GM12878 (cell line): ENCODE results near the gene PCBP4. TPM values are rescaled to one million over a fixed set of nuclear protein-coding genes. Genes with fewer than 3 reads are reported as not detected.

Experiments used
- ATAC-seq: fragments of 200-7000 bp; cut with Tn5 transposase; 3 replicates; pipeline ENCODE4 v1.9.1; 2020; ENCODE audit warnings: mild to moderate bottlenecking, moderate library complexity
- BruUV-seq: library from RNA; stranded (reverse); fragments of 400-500 nt; replicated peaks from 2 replicates; lab custom pipeline; 2021; lab: Mats Ljungman, UMichigan
- CTCF ChIA-PET: fragments of 300-600 bp; sonication (Branson Sonifier 250); formaldehyde crosslinking; extraction: SDS; loops from one replicate; lab custom pipeline; 2021; ENCODE audit warnings: inconsistent platforms; lab: Yijun Ruan, JAX
- POLR2A ChIA-PET: fragments of 350-600 bp; formaldehyde crosslinking; extraction: SDS; loops from one replicate; lab custom pipeline; 2021; ENCODE audit warnings: inconsistent platforms; lab: Charles Lee
- RAD21 ChIA-PET: fragments of 300-600 bp; sonication (Branson Sonifier 250); formaldehyde crosslinking; loops from one replicate; lab custom pipeline; 2023; ENCODE audit warnings: antibody characterized with exemption; ENCODE audit not compliant: unreplicated experiment; lab: Charles Lee
- SMC1A ChIA-PET: fragments of 300-600 bp; sonication (Branson Sonifier 250); formaldehyde crosslinking; loops from one replicate; lab custom pipeline; 2023; ENCODE audit not compliant: unreplicated experiment, uncharacterized antibody; lab: Charles Lee
- DNase-seq: peaks from one replicate; pipeline ENCODE4 v3.0.0-alpha.2; 2011; ENCODE audit warnings: low read depth, low spot score
- FAIRE-seq: peaks from 3 replicates; lab custom pipeline; 2011; peaks lifted over from hg19 to GRCh38; lab: Jason Lieb, UNC
- H2AFZ ChIP-seq: 2 replicates; pipeline ENCODE4 v1.6.0; 2011; ENCODE audit warnings: low read depth, low read length, control low read depth; ENCODE audit not compliant: control insufficient read depth
- H3K27ac ChIP-seq: 2 replicates; pipeline ENCODE4 v1.5.1; 2011; ENCODE audit warnings: control low read depth; ENCODE audit not compliant: control insufficient read depth, insufficient read depth
- H3K27me3 ChIP-seq, 2 experiments: replicated peaks in 1 of 2; 2 replicates each; pipeline versions ENCODE4 v1.6.0 to v1.6.1; 2011; ENCODE audit warnings: low read length in 1 of 2; ENCODE audit not compliant: control insufficient read depth in 2 of 2, insufficient read depth in 2 of 2
- H3K36me3 ChIP-seq, 2 experiments: 2 replicates each; pipeline ENCODE4 v1.5.1; 2011; ENCODE audit warnings: low read length in 1 of 2; ENCODE audit not compliant: control insufficient read depth in 2 of 2, insufficient read depth in 2 of 2
- H3K4me1 ChIP-seq: 2 replicates; pipeline ENCODE4 v1.6.1; 2011; ENCODE audit warnings: mild to moderate bottlenecking, low read length, moderate library complexity, mixed read lengths; ENCODE audit not compliant: control insufficient read depth, insufficient read depth
- H3K4me2 ChIP-seq: 2 replicates; pipeline ENCODE4 v1.6.0; 2011; ENCODE audit warnings: control low read depth; ENCODE audit not compliant: control insufficient read depth, insufficient read depth
- H3K4me3 ChIP-seq: fragments of 200-600 bp; sonication (generic); 2 replicates; pipeline ENCODE4 v1.5.1; 2016
- H3K79me2 ChIP-seq: 2 replicates; pipeline ENCODE4 v1.6.0; 2011; ENCODE audit warnings: low read length; ENCODE audit not compliant: control insufficient read depth, insufficient read depth
- H3K9ac ChIP-seq: 2 replicates; pipeline ENCODE4 v1.8.0; 2011; ENCODE audit warnings: low read length, control low read depth, mixed read lengths; ENCODE audit not compliant: control insufficient read depth, insufficient read depth
- H3K9me3 ChIP-seq: replicated peaks from 3 replicates; pipeline ENCODE4 v1.5.1; 2011; ENCODE audit warnings: mild to moderate bottlenecking, low read length; ENCODE audit not compliant: control insufficient read depth, insufficient read depth
- H4K20me1 ChIP-seq: 2 replicates; pipeline ENCODE4 v1.6.0; 2011; ENCODE audit not compliant: control insufficient read depth, insufficient read depth
- ATF7 ChIP-seq: fragments of 450-650 bp; IDR thresholded peaks from 2 replicates; pipeline ENCODE4 v1.6.1; 2016; ENCODE audit warnings: low read depth, mild to moderate bottlenecking
- CBFB ChIP-seq: IDR thresholded peaks from 2 replicates; pipeline ENCODE4 v1.6.1; 2016; ENCODE audit warnings: antibody characterized with exemption, low read depth
- KDM1A ChIP-seq: fragments of 200-600 bp; sonication (generic); IDR thresholded peaks from 2 replicates; pipeline ENCODE4 v1.6.1; 2016; ENCODE audit warnings: borderline replicate concordance
- SIN3A ChIP-seq: IDR thresholded peaks from 2 replicates; pipeline ENCODE4 v1.6.1; 2012; ENCODE audit warnings: low read depth, low read length, improper control_type of control experiment
- SMARCA5 ChIP-seq: fragments of 450-650 bp; IDR thresholded peaks from 2 replicates; pipeline ENCODE4 v1.6.1; 2017; ENCODE audit warnings: mild to moderate bottlenecking
- SREBF1 ChIP-seq: IDR thresholded peaks from 2 replicates; pipeline ENCODE4 v1.6.1; 2012; ENCODE audit warnings: mild to moderate bottlenecking, low read length
- STAT1 ChIP-seq: fragments of 450-650 bp; conservative IDR thresholded peaks from 2 replicates; pipeline ENCODE4 v1.6.1; 2014; ENCODE audit warnings: antibody characterized with exemption, mild to moderate bottlenecking
- STAT3 ChIP-seq: IDR thresholded peaks from 2 replicates; pipeline ENCODE4 v1.6.1; 2011; ENCODE audit warnings: low read depth, low read length, improper control_type of control experiment
- WRNIP1 ChIP-seq: IDR thresholded peaks from 2 replicates; pipeline ENCODE4 v1.6.1; 2011; ENCODE audit warnings: low read depth, low read length, improper control_type of control experiment, borderline replicate concordance
- ZSCAN29 ChIP-seq: fragments of 450-650 bp; IDR thresholded peaks from 2 replicates; pipeline ENCODE4 v1.6.1; 2017; ENCODE audit warnings: mild to moderate bottlenecking, moderate library complexity
- ZZZ3 ChIP-seq: IDR thresholded peaks from 2 replicates; pipeline ENCODE4 v1.6.1; 2011; ENCODE audit warnings: low read depth; ENCODE audit not compliant: control insufficient read depth, insufficient read length
- WGBS: methylation state at CpG from one replicate; pipeline ENCODE4 v1.1.6; 2016; ENCODE audit warnings: low lambda C conversion rate; ENCODE audit not compliant: insufficient replicate concordance, insufficient coverage; ENCODE audit errors: missing lambda C conversion rate; 5-methylcytosine and 5-hydroxymethylcytosine counted together
- in situ Hi-C: fragments of 300-500 bp; cut with MboI; formaldehyde crosslinking; loops from 9 replicates; pipeline ENCODE4 v1.14.3; 2018; ENCODE audit warnings: mixed read lengths
- intact Hi-C: fragments of 100-400 bp; cut with micrococcal nuclease; formaldehyde crosslinking; loops from one replicate; pipeline ENCODE4 v1.14.2; 2022; ENCODE audit not compliant: unreplicated experiment
- polyA plus RNA-seq, 11 experiments: library from polyadenylated mRNA; depleted of rRNA in 4 of 11; unstranded in 6 of 11; stranded (reverse) in 5 of 11; fragments of >200 nt; fragmentation: Nextera tagmentation in 4 of 11; fragmentation: Illumina TruSeq in 1 of 11; extraction: Ambion mirVana in 4 of 11; extraction: Trizol in 1 of 11; gene quantifications; 1 replicate in 1 of 11; 2 replicates in 10 of 11; pipeline versions ENCODE4 v1.2.1 to v1.2.3, GENCODE V29; 2011 to 2016; ENCODE audit warnings: inconsistent platforms in 2 of 11, missing spikeins in 2 of 11, low read depth in 1 of 11
- total RNA-seq, 4 experiments: library from RNA; depleted of rRNA in 3 of 4; stranded (reverse); fragments of >200 nt in 3 of 4; fragmentation: Illumina TruSeq in 1 of 4; extraction: Trizol in 1 of 4; gene quantifications; 2 replicates each; pipeline versions ENCODE4 v1.2.1 to v1.2.3, GENCODE V29; 2013 to 2021
- TF ChIP-seq, protein P1 (sequence below): fragments of 450-650 bp; IDR thresholded peaks from 2 replicates; pipeline ENCODE4 v1.6.1; 2014; ENCODE audit warnings: mild to moderate bottlenecking

The PCBP4 gene
- total and polyA plus RNA-seq, 10 of the 15 experiments (the other 5 are each of a cell fraction or from before 2014, with no cell fraction given): 0.05 to 14.5 (median 4.2) TPM

DNA sequence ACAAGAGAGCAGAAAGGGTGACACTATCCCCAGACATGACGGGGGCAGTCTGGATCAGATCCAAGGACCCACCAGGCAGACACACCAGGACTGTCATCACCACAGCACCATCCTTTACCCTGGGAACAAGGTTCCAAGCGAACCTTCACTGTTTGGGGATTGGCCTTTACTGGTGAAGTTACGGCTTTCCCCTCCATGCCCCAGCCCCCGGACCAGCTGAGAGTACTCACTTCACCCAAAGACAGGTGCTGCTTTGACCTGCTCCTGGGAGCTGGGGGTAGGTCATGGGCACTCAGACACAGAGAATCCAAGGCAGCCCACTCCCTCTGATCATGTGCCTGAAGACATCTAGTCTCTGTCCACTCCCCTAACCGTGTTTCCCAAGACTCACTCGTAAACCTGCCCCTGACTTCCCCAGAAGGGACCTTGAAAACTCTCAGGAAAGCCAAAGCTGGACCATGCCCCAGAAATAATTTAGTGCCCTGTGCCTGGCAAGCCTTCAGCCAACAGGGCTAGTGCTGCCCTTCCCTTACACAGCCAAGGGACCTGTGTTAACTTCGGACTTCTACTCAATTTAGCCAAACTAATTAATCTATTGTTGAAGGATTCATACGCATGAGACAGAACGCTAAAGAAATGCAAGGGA is 28.4 kb downstream of the PCBP4 start:
- RAD21 ChIA-PET: no interaction called here
- Histone ChIP-seq H3K27ac (no peak overlapping the region), H3K4me2 (no peak overlapping the region), H2AFZ (no peak overlapping the region), H3K36me3 (peaks cover 15 to 29% of the 10 kb centered on the region in 2 experiments; a peak in 3 of 4 replicates), H3K9me3 (no peaks in the 10 kb centered on the region), H3K4me3 (no peak overlapping the region), H3K4me1 (peaks cover 11% of the 10 kb centered on the region), H3K79me2 (peaks cover 32% of the 10 kb centered on the region), H4K20me1 (no peaks in the 10 kb centered on the region), H3K9ac (no peak overlapping the region), H3K27me3 (no peaks in the 10 kb centered on the region)
- POLR2A ChIA-PET: no interaction called here
- in situ Hi-C loops: no loop called here
- ATAC-seq (no peak), FAIRE-seq (no peak), DNase-seq (no peak)
- 85% methylated on average over 9 of the region's 9 CpGs for WGBS
- BruUV-seq: no TSS peak
- intact Hi-C loops: no loop called here
- CTCF ChIA-PET: no interaction called here
- TF ChIP-seq SIN3A: no peak
- no peak for TF ChIP-seq ZZZ3
- no peak for TF ChIP-seq ZSCAN29
- SMC1A ChIA-PET: no interaction called here

DNA sequence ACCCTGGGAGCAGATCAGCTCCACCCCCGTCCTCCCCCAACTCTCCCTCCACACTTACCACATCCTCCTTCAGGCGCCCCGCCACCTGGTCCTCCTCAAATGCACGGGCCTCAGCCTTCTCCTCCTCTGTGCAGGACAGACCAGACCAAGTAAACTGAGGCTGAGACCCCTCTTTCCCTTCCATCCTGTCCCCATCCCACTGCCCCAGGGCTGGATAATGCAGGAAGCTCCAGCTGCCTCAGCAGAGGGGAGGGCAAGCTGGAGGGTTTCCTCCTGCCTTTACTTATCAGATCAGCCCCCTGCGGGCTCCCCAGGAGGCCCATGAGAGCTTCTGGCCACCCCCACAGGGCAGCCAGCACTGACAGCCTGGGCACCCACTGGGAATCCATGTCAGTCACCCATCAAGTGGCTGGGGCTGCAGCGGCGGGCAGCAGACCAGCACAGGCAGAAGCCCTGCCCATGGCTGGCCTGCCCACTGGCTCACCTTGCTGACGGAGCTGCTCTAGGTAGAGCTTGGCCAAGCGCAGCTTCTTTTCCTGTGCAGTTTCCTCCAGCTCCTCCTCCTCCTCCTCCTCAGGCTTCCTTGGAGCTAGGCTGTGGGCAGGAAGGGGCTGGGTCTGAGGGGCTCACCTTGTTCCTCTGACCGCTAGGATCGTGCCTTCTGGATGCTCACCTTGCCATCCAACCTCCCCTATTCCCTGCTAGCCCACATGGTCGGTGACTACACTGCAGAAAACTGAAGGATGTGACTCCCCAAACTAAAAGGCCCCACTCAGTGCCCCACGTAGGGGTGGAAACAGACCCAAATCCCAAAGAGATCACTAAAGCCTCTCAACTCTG is 29.4 kb downstream of the PCBP4 start:
- H3K36me3 ChIP-seq: peaks cover 15 to 37% of the 10 kb centered on the region in 2 experiments; a peak in 3 of 4 replicates
- H3K79me2 ChIP-seq: peaks cover 32% of the 10 kb centered on the region
- POLR2A ChIA-PET: no interaction called here
- no peak overlapping the region for H3K4me2 ChIP-seq
- DNase-seq: no peak
- no peak overlapping the region for H2AFZ ChIP-seq
- intact Hi-C loops: no loop called here
- no peak overlapping the region for H3K4me3 ChIP-seq
- in situ Hi-C loops: no loop called here
- H3K9me3 ChIP-seq: no peaks in the 10 kb centered on the region
- RAD21 ChIA-PET: no interaction called here
- BruUV-seq: no TSS peak
- ATAC-seq: no peak
- peaks cover 5% of the 10 kb centered on the region for H3K4me1 ChIP-seq
- WGBS: 91% methylated on average over 12 of the region's 13 CpGs
- no peak overlapping the region for H3K27ac ChIP-seq
- SMC1A ChIA-PET: no interaction called here
- H3K27me3 ChIP-seq: no peaks in the 10 kb centered on the region
- CTCF ChIA-PET: interaction anchor here (0.6 kb wide), 1 partner anchor 98 kb away, joined by 4 read pairs; no protein-coding TSS in a partner anchor
- no peak for FAIRE-seq
- H4K20me1 ChIP-seq: no peaks in the 10 kb centered on the region
- H3K9ac ChIP-seq: no peak overlapping the region
- TF ChIP-seq SREBF1 (no peak), SMARCA5 (no peak), CBFB (no peak), STAT1 (no peak), WRNIP1 (no peak), STAT3 (no peak), KDM1A (no peak), ATF7 (no peak)
- TF ChIP-seq, protein P1, sequence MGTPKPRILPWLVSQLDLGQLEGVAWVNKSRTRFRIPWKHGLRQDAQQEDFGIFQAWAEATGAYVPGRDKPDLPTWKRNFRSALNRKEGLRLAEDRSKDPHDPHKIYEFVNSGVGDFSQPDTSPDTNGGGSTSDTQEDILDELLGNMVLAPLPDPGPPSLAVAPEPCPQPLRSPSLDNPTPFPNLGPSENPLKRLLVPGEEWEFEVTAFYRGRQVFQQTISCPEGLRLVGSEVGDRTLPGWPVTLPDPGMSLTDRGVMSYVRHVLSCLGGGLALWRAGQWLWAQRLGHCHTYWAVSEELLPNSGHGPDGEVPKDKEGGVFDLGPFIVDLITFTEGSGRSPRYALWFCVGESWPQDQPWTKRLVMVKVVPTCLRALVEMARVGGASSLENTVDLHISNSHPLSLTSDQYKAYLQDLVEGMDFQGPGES: no peak
